ENCODE data around the gene TMEM270.

DNA sequence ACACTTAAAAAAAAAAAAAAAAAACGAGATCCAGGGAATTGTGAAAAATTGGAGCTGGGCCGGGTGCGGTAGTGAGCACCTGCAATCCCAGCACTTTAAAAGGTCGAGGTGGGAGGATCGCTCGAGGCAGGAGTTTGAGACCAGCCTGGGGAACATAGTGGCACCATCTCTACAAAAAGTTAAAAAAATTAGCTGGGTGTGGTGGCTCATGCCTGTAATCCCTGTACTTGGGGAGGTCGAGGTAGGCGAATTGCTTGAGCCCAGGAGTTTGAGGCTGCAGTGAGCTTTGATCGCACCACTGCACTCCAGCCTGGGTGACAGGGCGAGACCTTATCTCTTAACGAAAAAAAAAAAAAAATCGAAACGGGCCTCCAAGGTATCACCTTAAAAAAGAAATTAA lies 28.2 kb upstream of the TMEM270 start:
- TF ChIP-seq, protein P1, sequence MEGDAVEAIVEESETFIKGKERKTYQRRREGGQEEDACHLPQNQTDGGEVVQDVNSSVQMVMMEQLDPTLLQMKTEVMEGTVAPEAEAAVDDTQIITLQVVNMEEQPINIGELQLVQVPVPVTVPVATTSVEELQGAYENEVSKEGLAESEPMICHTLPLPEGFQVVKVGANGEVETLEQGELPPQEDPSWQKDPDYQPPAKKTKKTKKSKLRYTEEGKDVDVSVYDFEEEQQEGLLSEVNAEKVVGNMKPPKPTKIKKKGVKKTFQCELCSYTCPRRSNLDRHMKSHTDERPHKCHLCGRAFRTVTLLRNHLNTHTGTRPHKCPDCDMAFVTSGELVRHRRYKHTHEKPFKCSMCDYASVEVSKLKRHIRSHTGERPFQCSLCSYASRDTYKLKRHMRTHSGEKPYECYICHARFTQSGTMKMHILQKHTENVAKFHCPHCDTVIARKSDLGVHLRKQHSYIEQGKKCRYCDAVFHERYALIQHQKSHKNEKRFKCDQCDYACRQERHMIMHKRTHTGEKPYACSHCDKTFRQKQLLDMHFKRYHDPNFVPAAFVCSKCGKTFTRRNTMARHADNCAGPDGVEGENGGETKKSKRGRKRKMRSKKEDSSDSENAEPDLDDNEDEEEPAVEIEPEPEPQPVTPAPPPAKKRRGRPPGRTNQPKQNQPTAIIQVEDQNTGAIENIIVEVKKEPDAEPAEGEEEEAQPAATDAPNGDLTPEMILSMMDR (IDR thresholded peaks at IDR 0.05), result no peak
- no peak for TF ChIP-seq EZH2 (IDR thresholded peaks at IDR 0.05)
- TF ChIP-seq EZH2phosphoT487 (IDR thresholded peaks at IDR 0.05), result no peak

Measured in neural progenitor cell (in vitro differentiated cells).